NCI-H510A treated with DMSO at 0.1 percent for 48 hours (cell line): ENCODE results near the gene PTPN11.
"Not testable (repeated sequence)": the region's sequence is repeated elsewhere in the genome, so short reads cannot be mapped to it uniquely, and the experiment has no call there.

Source experiments
- DNase-seq: peaks from one replicate; lab custom pipeline; 2025; lab: John Stamatoyannopoulos, UW

Gene PTPN11

GRCh38 chr12:112418608-112419296, at the start of gene PTPN11:
Gene PTPN11, plus strand, starts transcription at chr12:112418947. Its CDS starts 165 bp downstream, at chr12:112419112.
- DNase-seq, result peak; percentile 84

- no peak for DNase-seq
These were observed 48.5 kb upstream of the PTPN11 start for GRCh38 chr12:112370199-112370598.

GRCh38 chr12:112370868-112371510, 47.8 kb upstream of the PTPN11 start:
- peak; percentile 72 for DNase-seq

- no peak for DNase-seq
These were observed 44.5 kb upstream of the PTPN11 start for GRCh38 chr12:112374166-112374740.

GRCh38 chr12:112375105-112375504, 43.6 kb upstream of the PTPN11 start:
- no peak for DNase-seq

GRCh38 chr12:112380663-112381405, 37.9 kb upstream of the PTPN11 start:
- DNase-seq, result peak; percentile 58

GRCh38 chr12:112381406-112381882, 37.3 kb upstream of the PTPN11 start:
- DNase-seq, result no peak

GRCh38 chr12:112381883-112382796, 36.6 kb upstream of the PTPN11 start, which contains the start of gene HECTD4:
Gene HECTD4, minus strand, starts transcription at chr12:112382431. Its CDS starts 303 bp downstream, at chr12:112382128.
- peak; percentile 90 for DNase-seq

- no peak for DNase-seq
These were observed 35.9 kb upstream of the PTPN11 start for GRCh38 chr12:112382866-112383265.

GRCh38 chr12:112386726-112387125, 32.0 kb upstream of the PTPN11 start:
- DNase-seq, result no peak

- DNase-seq, result no peak
These were observed 29.5 kb upstream of the PTPN11 start for GRCh38 chr12:112389228-112389627.

GRCh38 chr12:112389922-112390654, 28.7 kb upstream of the PTPN11 start:
- DNase-seq, result not testable (repeated sequence)

GRCh38 chr12:112393328-112393727, 25.4 kb upstream of the PTPN11 start:
- no peak for DNase-seq

- no peak for DNase-seq
These were observed 17.7 kb upstream of the PTPN11 start for GRCh38 chr12:112401054-112401453.

- no peak for DNase-seq
These were observed 16.7 kb upstream of the PTPN11 start for GRCh38 chr12:112401903-112402498.

GRCh38 chr12:112406519-112407488, 11.9 kb upstream of the PTPN11 start:
- DNase-seq, result no peak

- DNase-seq, result not testable (repeated sequence)
These were observed 11.1 kb upstream of the PTPN11 start for GRCh38 chr12:112407683-112408082.

GRCh38 chr12:112408621-112409020, 10.1 kb upstream of the PTPN11 start:
- no peak for DNase-seq
